ENCODE data around the gene TRIM44.
"Not testable (repeated sequence)": the region's sequence is repeated elsewhere in the genome, so short reads cannot be mapped to it uniquely, and the experiment has no call there.

Gene TRIM44

DNA sequence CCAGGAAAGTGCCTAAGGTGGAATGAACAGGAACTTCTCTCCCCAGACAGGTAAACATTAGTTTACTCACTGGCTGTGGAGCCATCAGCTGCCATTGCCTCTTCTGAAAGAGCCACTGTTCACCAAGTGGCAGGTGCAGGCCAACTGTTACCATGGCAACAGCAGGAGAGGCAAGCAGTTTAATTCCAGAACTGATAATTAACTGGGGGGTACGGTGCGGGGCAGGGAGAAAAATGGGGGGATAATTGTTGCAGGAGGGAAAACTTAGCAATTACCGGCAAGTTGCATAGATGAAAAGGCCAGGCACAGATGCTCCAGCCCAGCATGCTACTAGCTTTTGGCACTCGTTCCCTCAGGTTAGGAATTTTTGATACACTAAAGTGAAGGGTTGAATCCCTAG, 85.1 kb downstream of the TRIM44 start:
- no peak for TF ChIP-seq CTCF (conservative IDR thresholded peaks at IDR 0.05; ENCODE audit: control insufficient read depth, insufficient read depth, low read depth, low read length)
- no peak overlapping the region for H3K4me3 ChIP-seq (ENCODE audit: control insufficient read depth, low read depth, low read length)
- DNase-seq (ENCODE audit: low read depth) = no peak

DNA sequence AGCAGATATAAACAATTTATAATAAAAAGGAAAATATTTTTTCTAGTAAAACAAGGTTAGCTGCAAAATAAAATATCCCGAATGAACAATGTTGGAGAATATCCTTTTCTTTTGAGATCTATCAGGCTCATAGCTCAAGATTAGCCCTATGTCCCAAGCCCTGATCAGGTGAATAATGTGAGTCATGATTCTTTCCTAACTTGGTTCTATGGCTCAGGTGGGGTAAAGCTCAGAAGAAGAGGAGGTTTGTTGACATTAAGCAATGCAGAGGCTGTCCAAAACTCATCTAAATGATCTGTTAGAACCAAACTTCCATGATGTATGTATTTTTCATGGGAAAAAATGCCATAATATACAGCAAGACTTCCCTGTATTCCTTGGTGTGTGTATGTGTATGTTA, 86.1 kb downstream of the TRIM44 start:
- DNase-seq (ENCODE audit: low read depth) = no peak
- H3K4me3 ChIP-seq (ENCODE audit: control insufficient read depth, low read depth, low read length) = no peak overlapping the region
- TF ChIP-seq CTCF (conservative IDR thresholded peaks at IDR 0.05; ENCODE audit: control insufficient read depth, insufficient read depth, low read depth, low read length) = no peak

DNA sequence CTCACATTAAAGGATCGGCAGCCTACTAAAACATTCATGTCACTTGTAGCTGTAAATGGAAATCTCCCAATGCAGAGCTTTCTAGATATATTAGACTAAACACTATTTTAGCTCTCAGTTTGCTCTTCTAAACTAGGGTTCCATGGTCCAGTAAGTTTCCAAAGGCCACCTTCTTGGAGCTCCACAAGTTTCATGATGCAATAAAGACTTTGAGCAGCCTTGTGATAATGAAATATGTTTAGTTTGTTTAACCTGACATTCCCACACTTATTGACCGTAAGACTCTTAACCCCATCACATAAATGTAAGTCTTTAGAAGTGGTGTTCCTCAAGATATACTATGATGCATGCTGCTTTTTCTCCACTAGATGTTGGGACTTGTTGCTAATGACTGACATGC, 87.7 kb downstream of the TRIM44 start:
- H3K4me3 ChIP-seq (ENCODE audit: control insufficient read depth, low read depth, low read length) = no peak overlapping the region
- no peak for TF ChIP-seq CTCF (conservative IDR thresholded peaks at IDR 0.05; ENCODE audit: control insufficient read depth, insufficient read depth, low read depth, low read length)
- no peak for DNase-seq (ENCODE audit: low read depth)

GRCh38 chr11:35750981-35751663, 88.5 kb downstream of the TRIM44 start:
- no peak for DNase-seq (ENCODE audit: low read depth)
- TF ChIP-seq CTCF (conservative IDR thresholded peaks at IDR 0.05; ENCODE audit: control insufficient read depth, insufficient read depth, low read depth, low read length) = no peak

GRCh38 chr11:35751664-35752061, 89.1 kb downstream of the TRIM44 start:
- no peak for TF ChIP-seq CTCF (conservative IDR thresholded peaks at IDR 0.05; ENCODE audit: control insufficient read depth, insufficient read depth, low read depth, low read length)
- no peak for DNase-seq (ENCODE audit: low read depth)
- no peak overlapping the region for H3K4me3 ChIP-seq (ENCODE audit: control insufficient read depth, low read depth, low read length)

More at GRCh38 chr11:35750981-35751663, 88.5 kb downstream of the TRIM44 start:
- no peak overlapping the region for H3K4me3 ChIP-seq (ENCODE audit: control insufficient read depth, low read depth, low read length)

GRCh38 chr11:35752115-35752514, 89.5 kb downstream of the TRIM44 start:
- no peak for TF ChIP-seq CTCF (conservative IDR thresholded peaks at IDR 0.05; ENCODE audit: control insufficient read depth, insufficient read depth, low read depth, low read length)
- DNase-seq (ENCODE audit: low read depth) = no peak
- no peak overlapping the region for H3K4me3 ChIP-seq (ENCODE audit: control insufficient read depth, low read depth, low read length)

DNA sequence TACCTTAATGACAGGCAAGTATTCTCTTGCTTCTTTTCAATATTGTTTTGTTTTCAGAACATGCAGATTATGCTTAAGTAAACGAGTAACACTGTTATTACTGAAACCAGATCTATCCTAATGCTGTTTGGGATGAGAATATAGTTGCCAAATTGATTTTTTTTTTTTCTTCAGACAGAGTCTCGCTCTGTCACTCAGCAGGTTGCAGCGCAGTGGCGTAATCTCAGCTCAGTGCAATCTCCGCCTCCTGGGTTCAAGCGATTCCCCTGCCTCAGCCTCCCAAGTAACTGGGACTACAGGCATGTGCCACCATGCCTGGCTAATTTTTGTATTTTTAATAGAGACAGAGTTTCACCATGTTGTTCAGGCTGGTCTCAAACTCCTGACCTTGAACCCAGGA, 91.0 kb downstream of the TRIM44 start:
- DNase-seq (ENCODE audit: low read depth); H3K4me3 ChIP-seq (ENCODE audit: control insufficient read depth, low read depth, low read length): not testable (repeated sequence)

DNA sequence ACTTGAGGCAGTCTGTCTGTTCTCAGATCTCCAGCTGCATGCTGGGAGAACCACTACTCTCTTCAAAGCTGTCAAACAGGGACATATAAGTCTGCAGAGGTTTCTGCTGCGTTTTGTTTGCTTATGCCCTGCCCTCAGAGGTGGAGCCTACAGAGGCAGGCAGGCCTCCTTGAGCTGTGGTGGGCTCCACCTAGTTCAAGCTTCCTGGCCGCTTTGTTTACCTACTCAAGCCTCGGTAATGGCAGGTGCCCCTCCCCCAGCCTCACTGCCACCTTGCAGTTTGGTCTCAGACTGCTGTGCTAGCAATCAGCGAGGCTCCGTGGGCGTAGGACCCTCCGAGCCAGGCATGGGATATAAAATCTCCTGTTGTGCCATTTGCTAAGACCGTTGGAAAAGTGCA, 97.4 kb downstream of the TRIM44 start:
- not testable (repeated sequence) for H3K4me3 ChIP-seq (ENCODE audit: control insufficient read depth, low read depth, low read length); DNase-seq (ENCODE audit: low read depth)
